Activated T-cell treated with anti-CD3 and anti-CD28 coated beads, Interleukin-2, amount 50 U/mL, for 72 hours (primary cell): ENCODE measurements around the gene GPR21. TPM values are rescaled to one million over a fixed set of nuclear protein-coding genes. Genes with fewer than 3 reads are reported as not detected.
A peak's percentile ranks its signal among the peaks of the same experiment; 100 is the strongest.

Experiments
- ATAC-seq, 2 donors: fragments of 150-1000 bp; cut with Tn5 transposase; replicated peaks in 1 of 2; 2 replicates each; pipeline ENCODE4 v1.10.0; 2021; ENCODE audit warnings: moderate library complexity in 2 of 2, mild to moderate bottlenecking in 1 of 2
- DNase-seq, 2 donors: peaks; one replicate each; pipeline ENCODE4 v3.0.0; 2021 to 2022; ENCODE audit warnings: mixed read lengths in 1 of 2
- H3K27ac Mint-ChIP-seq: one replicate; pipeline ENCODE4 v1.8.0; 2022; ENCODE audit warnings: mild to moderate bottlenecking, moderate library complexity, mixed read lengths
- H3K27me3 Mint-ChIP-seq: one replicate; pipeline ENCODE4 v1.8.0; 2022; ENCODE audit warnings: low read depth, mixed read lengths
- H3K36me3 Mint-ChIP-seq, 2 donors: one replicate each; pipeline ENCODE4 v1.8.0; 2022; ENCODE audit warnings: mixed read lengths in 2 of 2, mild to moderate bottlenecking in 1 of 2; ENCODE audit not compliant: insufficient read depth in 2 of 2
- H3K4me1 Mint-ChIP-seq: one replicate; pipeline ENCODE4 v1.8.0; 2022; ENCODE audit warnings: low read depth, mixed read lengths
- H3K4me3 Mint-ChIP-seq, 2 donors: one replicate each; pipeline ENCODE4 v1.8.0; 2022; ENCODE audit warnings: mild to moderate bottlenecking in 2 of 2, mixed read lengths in 2 of 2, moderate library complexity in 2 of 2
- H3K9me3 Mint-ChIP-seq, 2 donors: one replicate each; pipeline ENCODE4 v1.8.0; 2022; ENCODE audit warnings: mixed read lengths in 2 of 2
- total RNA-seq, 2 donors: library from RNA; stranded (reverse); gene quantifications; one replicate each; pipeline ENCODE4 v1.2.3, GENCODE V29; 2022

Gene GPR21, protein sequence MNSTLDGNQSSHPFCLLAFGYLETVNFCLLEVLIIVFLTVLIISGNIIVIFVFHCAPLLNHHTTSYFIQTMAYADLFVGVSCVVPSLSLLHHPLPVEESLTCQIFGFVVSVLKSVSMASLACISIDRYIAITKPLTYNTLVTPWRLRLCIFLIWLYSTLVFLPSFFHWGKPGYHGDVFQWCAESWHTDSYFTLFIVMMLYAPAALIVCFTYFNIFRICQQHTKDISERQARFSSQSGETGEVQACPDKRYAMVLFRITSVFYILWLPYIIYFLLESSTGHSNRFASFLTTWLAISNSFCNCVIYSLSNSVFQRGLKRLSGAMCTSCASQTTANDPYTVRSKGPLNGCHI
- total RNA-seq, result 1 to 10 TPM; 1.3 to 1.6 TPM

DNA sequence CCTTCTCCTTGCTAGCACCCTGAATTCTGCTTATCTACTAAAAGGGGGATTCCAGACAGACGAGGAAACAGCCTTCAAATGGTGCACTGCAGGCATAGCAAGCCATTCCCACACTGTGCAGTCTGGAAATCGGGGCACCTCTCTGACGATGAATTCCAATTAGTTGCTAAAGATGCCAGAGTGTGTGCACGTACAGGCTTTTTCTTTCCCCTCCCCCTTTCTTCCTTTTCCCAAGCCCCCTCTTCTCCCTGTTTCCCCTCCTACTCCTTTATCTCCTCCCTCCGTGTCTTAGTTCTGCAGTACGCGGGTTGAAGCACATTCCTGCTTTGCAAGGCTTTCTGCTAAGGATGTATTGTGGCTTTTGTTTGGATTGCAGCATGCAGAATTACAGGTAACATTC is at the start of gene GPR21:
Gene GPR21, plus strand, starts transcription at position 316 of the 400 bp plus-strand sequence. CDS start 900 bp downstream, outside the sequence.
- Mint-ChIP-seq H3K36me3 (no peaks in the 10 kb centered on the region), H3K4me3 (no peak within 1 kb of the TSS), H3K9me3 (no peaks in the 10 kb centered on the region), H3K27me3 (no peaks in the 10 kb centered on the region), H3K27ac (no peak within 1 kb of the TSS), H3K4me1 (peaks cover 9% of the 10 kb centered on the region)
- DNase-seq (no peak), ATAC-seq (no peak)

DNA sequence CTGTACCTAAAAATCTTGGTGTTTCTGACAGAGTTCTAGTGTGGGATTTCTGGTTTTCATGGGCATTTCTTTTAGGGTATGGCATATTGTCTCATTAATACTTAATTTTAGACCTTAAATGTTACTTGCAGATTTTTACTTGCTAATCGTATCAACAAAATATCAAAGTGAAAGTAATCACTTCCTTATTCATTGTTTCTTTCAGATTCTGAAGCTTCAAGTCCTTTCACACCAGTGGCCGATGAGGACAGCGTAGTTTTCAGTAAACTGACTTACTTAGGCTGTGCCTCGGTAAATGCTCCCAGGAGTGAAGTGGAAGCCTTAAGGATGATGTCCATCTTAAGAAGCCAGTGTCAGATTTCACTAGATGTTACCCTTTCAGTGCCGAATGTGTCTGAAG is 47.5 kb upstream of the GPR21 start:
- Mint-ChIP-seq H3K9me3 (no peaks in the 10 kb centered on the region), H3K4me1 (peaks cover 6% of the 10 kb centered on the region), H3K27ac (no peak overlapping the region), H3K4me3 (no peak overlapping the region), H3K27me3 (no peaks in the 10 kb centered on the region), H3K36me3 (peaks cover 0 to 15% of the 10 kb centered on the region in 2 donors)
- DNase-seq (no peak), ATAC-seq (no peak)

DNA sequence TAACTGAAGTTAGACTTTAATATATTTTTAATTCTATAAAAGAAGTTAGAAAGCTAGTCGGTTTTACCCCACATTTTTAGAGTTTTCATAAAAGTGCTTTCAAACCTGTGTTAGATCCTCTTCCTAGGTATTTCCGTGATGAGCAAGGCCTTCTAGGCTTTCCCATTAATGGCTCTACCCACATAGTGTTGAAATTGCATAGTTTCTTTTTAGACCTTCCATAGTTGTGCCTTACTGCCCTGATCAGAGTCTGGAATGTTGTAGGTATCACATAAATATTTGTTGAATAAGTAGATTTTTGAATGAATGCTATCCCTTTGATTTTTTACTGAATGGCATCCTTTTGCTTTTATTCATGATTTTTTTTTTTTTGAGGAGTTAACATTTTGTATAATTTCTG is 45.3 kb upstream of the GPR21 start:
- H3K27me3 Mint-ChIP-seq, result no peaks in the 10 kb centered on the region
- peak overlapping the region; percentile 70 for H3K27ac Mint-ChIP-seq
- DNase-seq (no peak), ATAC-seq (no peak)
- no peaks in the 10 kb centered on the region for H3K9me3 Mint-ChIP-seq
- H3K36me3 Mint-ChIP-seq, result peaks cover 0 to 15% of the 10 kb centered on the region in 2 donors
- H3K4me3 Mint-ChIP-seq, result no peak overlapping the region
- H3K4me1 Mint-ChIP-seq, result peaks cover 14% of the 10 kb centered on the region

DNA sequence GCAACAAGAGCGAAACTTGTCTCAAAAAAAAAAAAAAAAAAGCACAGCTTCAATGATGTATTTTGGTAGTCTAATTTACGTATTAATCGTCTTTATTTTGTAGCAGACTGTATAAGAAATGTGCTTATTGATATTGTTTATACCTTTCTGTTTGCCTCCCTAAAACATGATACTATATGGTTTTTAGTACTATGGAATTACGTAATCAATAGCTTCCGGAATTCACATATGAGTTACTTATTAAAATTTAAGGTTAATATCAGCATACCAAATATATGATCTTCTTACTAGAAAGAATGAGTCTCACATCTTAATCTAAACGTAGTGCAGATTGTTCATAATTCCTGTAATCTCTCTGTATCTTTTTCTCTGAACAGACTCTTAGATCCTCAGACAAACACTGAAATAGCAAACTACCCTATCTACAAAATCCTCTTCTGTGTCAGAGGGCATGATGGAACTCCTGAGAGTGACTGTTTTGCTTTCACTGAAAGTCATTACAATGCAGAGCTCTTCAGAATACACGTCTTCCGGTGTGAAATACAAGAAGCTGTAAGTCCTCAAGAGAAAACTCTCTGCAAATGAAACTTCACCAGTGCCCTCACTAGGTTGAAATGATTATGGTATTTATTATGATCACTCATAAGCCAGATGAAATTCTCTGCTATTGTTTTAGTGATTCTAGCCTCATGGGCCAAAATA is 44.4 kb upstream of the GPR21 start:
- Mint-ChIP-seq H3K4me1 (peaks cover 14% of the 10 kb centered on the region), H3K4me3 (peak overlapping the region in 1 of 2 donors; percentile 10), H3K36me3 (peaks cover 0 to 15% of the 10 kb centered on the region in 2 donors), H3K27me3 (no peaks in the 10 kb centered on the region), H3K27ac (peak overlapping the region; percentile 27), H3K9me3 (no peaks in the 10 kb centered on the region)
- DNase-seq (no peak), ATAC-seq (peak; percentile 57 to 80)

DNA sequence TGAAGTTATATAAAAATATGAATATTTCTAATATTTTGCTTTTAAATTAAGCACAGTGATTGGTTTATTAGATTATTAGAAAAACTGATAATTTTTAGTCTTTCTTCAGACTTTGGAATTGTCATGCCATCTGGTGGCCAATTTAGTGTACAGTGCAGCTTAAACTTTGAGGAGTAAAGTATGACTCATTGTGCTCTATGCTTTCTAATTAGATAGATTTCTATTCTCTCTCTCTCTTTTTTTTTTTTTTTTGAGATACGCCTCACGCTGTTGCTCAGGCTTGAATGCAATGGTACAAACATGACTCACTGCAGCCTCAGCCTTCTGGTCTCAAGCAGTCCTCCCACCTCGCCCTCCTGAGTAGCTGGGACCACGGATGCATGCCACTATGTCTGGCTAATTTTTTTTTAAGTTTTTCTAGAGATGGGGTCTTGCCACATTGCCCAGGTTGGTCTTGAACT is 42.1 kb upstream of the GPR21 start:
- no peak overlapping the region for H3K4me3 Mint-ChIP-seq
- peak; percentile 90 to 94 for ATAC-seq
- no peaks in the 10 kb centered on the region for H3K27me3 Mint-ChIP-seq
- H3K9me3 Mint-ChIP-seq, result no peaks in the 10 kb centered on the region
- H3K27ac Mint-ChIP-seq, result no peak overlapping the region
- peaks cover 14% of the 10 kb centered on the region for H3K4me1 Mint-ChIP-seq
- peak; percentile 21 to 43 for DNase-seq
- H3K36me3 Mint-ChIP-seq, result peaks cover 0 to 13% of the 10 kb centered on the region in 2 donors

DNA sequence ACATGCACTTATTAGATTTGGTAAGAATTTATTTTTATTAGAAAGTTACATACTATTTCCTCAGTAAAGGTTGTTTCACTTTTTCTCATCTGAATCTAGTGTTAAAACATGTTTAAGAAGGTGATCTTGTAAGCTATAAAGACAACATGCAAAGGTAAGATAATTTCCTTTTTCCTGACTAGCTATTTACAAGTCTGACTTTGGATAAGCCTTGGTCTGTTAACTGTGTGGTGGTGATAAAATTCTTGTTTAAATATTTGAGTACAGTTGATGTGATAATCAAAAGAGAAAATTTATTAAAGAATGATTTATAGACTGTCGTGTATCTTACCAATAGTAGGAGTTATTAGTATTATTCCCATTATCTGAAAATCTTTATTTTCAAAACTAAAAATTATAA is 36.9 kb upstream of the GPR21 start:
- no peak for ATAC-seq
- no peak for DNase-seq
- Mint-ChIP-seq H3K4me1 (peaks cover 14% of the 10 kb centered on the region), H3K27me3 (no peaks in the 10 kb centered on the region), H3K9me3 (no peaks in the 10 kb centered on the region), H3K36me3 (peaks cover 2 to 20% of the 10 kb centered on the region in 2 donors), H3K27ac (peak overlapping the region; percentile 63), H3K4me3 (no peak overlapping the region)

DNA sequence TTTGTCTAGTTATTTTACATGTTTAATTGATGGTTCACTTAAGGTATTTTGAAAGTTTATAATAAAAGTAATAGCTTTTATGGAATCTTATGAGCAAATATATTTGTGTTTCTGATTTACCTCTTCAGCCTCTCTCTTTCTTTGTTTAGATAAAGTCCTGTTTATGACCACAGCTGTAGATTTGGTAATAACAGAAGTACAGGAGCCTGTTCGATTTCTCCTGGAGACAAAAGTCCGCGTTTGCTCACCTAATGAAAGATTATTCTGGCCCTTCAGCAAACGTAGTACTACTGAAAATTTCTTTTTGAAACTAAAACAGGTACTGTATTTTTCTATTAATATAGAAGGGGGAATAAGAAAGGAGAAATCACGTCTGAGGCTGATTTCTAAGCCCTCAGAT is 35.0 kb upstream of the GPR21 start:
- H3K27ac Mint-ChIP-seq, result no peak overlapping the region
- H3K4me1 Mint-ChIP-seq, result peaks cover 9% of the 10 kb centered on the region
- ATAC-seq (no peak), DNase-seq (no peak)
- peaks cover 2 to 20% of the 10 kb centered on the region in 2 donors for H3K36me3 Mint-ChIP-seq
- H3K27me3 Mint-ChIP-seq, result no peaks in the 10 kb centered on the region
- H3K9me3 Mint-ChIP-seq, result no peaks in the 10 kb centered on the region
- no peak overlapping the region for H3K4me3 Mint-ChIP-seq

DNA sequence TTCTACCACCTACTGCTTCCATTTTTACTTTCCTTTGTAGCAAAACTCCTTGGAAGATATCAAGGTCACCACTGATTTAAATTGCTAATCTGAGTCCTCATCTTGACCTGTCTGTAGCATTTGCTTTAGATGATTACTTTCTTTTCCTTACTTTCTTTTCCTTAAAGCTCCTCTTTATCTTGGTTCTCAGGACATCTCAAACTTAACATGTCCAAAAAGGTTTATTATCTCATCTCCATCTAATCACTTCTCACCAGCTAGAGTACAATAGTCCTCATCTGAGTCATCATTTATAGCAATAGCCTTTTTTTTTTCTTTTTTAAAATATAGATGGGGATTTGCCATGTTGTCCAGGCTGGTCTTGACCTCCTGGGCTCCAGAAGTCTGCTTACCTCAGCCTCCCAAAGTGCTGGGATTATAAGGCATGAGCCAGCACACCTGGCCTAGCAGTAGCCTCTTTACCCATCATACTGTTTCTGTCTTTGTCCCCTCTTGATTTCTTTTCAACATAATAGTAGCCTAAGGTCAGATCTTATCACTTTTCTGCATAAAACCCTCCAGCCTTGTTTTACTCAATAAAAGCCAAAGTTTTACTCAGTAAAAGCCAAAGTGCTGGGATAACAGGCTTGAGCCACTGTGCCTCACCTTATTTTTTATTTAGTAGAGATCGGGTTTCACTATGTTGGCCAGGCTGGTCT is 32.9 kb upstream of the GPR21 start:
- Mint-ChIP-seq H3K9me3 (no peaks in the 10 kb centered on the region), H3K36me3 (peaks cover 2 to 20% of the 10 kb centered on the region in 2 donors), H3K27me3 (no peaks in the 10 kb centered on the region), H3K4me1 (peaks cover 9% of the 10 kb centered on the region), H3K4me3 (no peak overlapping the region), H3K27ac (peak overlapping the region; percentile 80)
- DNase-seq, result no peak
- ATAC-seq, result no peak

DNA sequence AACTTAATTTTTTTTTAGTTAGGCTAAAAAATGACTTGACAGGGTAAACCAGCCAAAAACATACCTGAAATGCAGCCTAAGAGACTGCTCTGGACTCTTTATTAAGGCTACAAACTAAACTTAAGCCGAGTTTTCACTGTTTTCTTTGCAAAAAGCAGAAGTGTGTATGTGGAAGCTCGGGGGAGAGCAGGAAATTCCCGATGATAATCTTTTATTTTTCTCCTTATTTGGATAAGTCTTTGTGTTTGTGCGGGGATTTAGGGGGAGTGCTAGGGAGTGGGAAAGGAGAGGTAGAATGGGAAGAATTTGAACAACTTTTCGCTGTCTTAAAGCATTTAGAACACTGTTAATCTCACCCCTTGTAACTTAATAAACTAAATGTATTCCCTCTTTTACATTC is 30.7 kb upstream of the GPR21 start:
- H3K27ac Mint-ChIP-seq, result no peak overlapping the region
- no peak for ATAC-seq
- H3K4me1 Mint-ChIP-seq, result peaks cover 9% of the 10 kb centered on the region
- H3K27me3 Mint-ChIP-seq, result no peaks in the 10 kb centered on the region
- no peak overlapping the region for H3K4me3 Mint-ChIP-seq
- H3K9me3 Mint-ChIP-seq, result no peaks in the 10 kb centered on the region
- H3K36me3 Mint-ChIP-seq, result peaks cover 2 to 13% of the 10 kb centered on the region in 2 donors
- DNase-seq, result no peak

DNA sequence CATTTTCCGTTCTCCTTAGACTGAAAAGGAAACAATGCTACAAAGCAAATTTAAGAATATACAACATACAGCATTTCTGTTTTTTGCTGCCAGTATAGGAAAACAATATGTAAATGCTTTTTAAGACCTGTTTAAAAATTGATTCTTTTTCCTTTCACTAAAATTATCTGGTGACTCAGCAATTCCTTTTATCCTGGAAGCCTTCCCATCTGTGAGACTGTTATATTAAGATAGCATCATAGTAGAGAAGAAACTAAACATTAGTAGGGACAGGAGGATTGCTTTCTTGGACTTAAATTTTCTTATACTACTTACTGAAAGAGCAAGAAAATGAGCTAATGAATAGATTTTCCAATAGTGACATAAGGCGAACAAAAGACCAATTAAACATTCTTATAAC is 30.0 kb upstream of the GPR21 start:
- no peaks in the 10 kb centered on the region for H3K27me3 Mint-ChIP-seq
- H3K36me3 Mint-ChIP-seq, result peaks cover 2 to 13% of the 10 kb centered on the region in 2 donors
- no peak overlapping the region for H3K27ac Mint-ChIP-seq
- peaks cover 9% of the 10 kb centered on the region for H3K4me1 Mint-ChIP-seq
- no peak for DNase-seq
- no peak for ATAC-seq
- no peak overlapping the region for H3K4me3 Mint-ChIP-seq
- H3K9me3 Mint-ChIP-seq, result no peaks in the 10 kb centered on the region

DNA sequence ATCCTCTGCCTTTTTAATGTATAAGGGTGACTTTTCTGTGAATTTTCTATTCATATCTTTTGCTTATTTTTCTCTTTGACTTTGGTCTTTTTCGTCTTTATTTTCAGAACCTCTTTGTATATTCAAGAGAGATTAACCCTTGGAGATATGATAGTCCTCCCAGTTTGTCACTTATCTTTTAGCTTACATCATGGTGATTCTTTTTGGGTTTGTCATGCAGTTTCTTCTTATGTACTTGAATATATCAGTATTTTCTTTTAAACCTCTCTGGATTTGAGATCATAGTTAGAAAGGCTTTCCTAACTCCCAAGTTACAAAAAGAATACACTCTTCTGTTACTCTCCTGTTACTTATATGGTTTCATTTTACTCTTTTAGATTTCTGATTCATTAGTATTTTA is 27.5 kb upstream of the GPR21 start:
- Mint-ChIP-seq H3K27me3 (no peaks in the 10 kb centered on the region), H3K36me3 (peaks cover 2 to 3% of the 10 kb centered on the region in 2 donors), H3K9me3 (no peaks in the 10 kb centered on the region), H3K4me1 (no peaks in the 10 kb centered on the region), H3K27ac (no peak overlapping the region), H3K4me3 (no peak overlapping the region)
- no peak for ATAC-seq
- no peak for DNase-seq

DNA sequence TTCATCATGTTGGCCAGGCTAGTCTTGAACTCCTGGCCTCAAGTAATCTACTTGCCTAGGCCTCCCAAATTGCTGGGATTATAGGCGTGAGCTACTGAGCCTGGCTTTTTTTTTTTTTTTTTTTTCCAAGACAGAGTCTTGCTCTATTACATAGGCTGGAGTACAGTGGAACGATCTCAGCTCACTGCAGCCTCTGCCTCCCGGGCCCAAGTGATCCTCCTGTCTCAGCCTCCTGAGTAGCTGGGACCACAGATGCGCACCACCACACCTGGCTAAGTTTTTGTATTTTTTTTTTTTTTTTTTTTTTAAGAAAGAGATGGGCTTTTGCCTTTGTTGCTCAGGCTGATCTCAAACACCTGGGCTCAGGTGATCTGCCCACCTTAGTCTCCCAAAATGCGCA is 26.2 kb upstream of the GPR21 start:
- Mint-ChIP-seq H3K4me3 (no peak overlapping the region), H3K9me3 (no peaks in the 10 kb centered on the region), H3K4me1 (no peaks in the 10 kb centered on the region), H3K27ac (no peak overlapping the region), H3K27me3 (no peaks in the 10 kb centered on the region), H3K36me3 (peaks cover 3 to 11% of the 10 kb centered on the region in 2 donors)
- no peak for ATAC-seq
- no peak for DNase-seq

DNA sequence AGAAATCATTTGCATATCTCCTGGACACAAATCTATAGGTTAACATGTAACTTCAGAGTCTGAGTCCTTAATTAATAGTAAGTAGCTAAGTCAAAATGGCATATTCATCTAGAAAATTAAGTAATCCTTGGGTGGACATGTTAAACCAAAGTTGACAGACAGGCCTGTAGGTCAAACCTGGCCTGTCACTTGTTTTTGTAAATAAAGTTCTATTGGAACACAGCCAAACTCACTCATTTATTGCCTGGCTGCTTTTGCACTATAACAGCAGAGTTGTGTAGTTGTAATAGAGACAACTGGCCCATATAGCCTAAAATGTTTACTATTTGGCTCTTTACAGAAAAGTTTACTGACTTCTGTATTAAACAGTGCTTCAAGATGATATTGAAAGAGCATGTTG is 24.6 kb upstream of the GPR21 start:
- no peaks in the 10 kb centered on the region for H3K4me1 Mint-ChIP-seq
- no peak overlapping the region for H3K27ac Mint-ChIP-seq
- no peak for ATAC-seq
- H3K4me3 Mint-ChIP-seq, result no peak overlapping the region
- DNase-seq, result no peak
- no peaks in the 10 kb centered on the region for H3K27me3 Mint-ChIP-seq
- no peaks in the 10 kb centered on the region for H3K9me3 Mint-ChIP-seq
- peaks cover 6 to 18% of the 10 kb centered on the region in 2 donors for H3K36me3 Mint-ChIP-seq
